HEK293T (cell line): ENCODE measurements around the gene APOL1.
"Not testable (repeated sequence)": the region's sequence is repeated elsewhere in the genome, so short reads cannot be mapped to it uniquely, and the experiment has no call there.

Experiments
- ARNT ChIP-seq: fragments of 450-650 bp; IDR thresholded peaks from 2 replicates; pipeline ENCODE4 v1.6.1; 2017; ENCODE audit warnings: mild to moderate bottlenecking
- FOXM1 ChIP-seq: fragments of 450-650 bp; IDR thresholded peaks from 2 replicates; pipeline ENCODE4 v1.6.1; 2017; ENCODE audit warnings: mild to moderate bottlenecking, borderline replicate concordance
- SP1 ChIP-seq: fragments of 450-650 bp; IDR thresholded peaks from 2 replicates; pipeline ENCODE4 v1.6.1; 2017
- TARDBP ChIP-seq: fragments of 450-650 bp; IDR thresholded peaks from 2 replicates; pipeline ENCODE4 v1.6.1; 2016
- ZNF384 ChIP-seq: fragments of 450-650 bp; IDR thresholded peaks from 2 replicates; pipeline ENCODE4 v1.6.1; 2016

GRCh38 chr22:36229649-36230048 is 23.3 kb upstream of the APOL1 start:
- TF ChIP-seq ARNT, SP1, TARDBP, ZNF384, FOXM1: not testable (repeated sequence)
